Measurements from ENCODE around the gene GABBR2. TPM values are rescaled to one million over a fixed set of nuclear protein-coding genes. Genes with fewer than 3 reads are reported as not detected.

The GABBR2 gene
- total and polyA plus RNA-seq, 12 donors, result under 0.01 to 1.3 (median 0.45) TPM

DNA sequence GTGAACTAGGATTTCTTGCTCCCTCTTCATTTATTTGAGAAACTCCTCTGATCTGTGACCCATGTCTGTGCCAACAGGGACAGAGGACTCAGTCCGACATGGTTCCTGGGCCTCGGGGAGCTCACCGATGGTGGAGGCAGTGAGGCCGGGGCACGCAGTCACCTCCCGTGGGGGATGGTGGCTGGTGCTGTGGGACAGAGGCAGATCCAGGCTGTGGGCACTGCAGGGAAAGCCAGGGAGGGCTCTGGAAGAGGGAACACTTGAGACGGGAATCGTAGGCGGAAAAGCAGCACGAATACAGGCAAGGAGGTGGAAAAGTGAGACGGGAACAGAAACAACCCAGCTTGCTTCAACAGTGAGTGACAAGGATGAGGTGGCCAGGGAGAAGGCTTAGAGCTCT lies 127.8 kb downstream of the GABBR2 start:
- peaks cover 0 to 4% (median 0%) of the 10 kb centered on the region in 9 donors for H3K4me1 ChIP-seq
- no peak for DNase-seq
- H3K36me3 ChIP-seq, result no peaks in the 10 kb centered on the region
- no peak overlapping the region for H3K4me3 ChIP-seq
- peaks cover 0 to 5% (median 0%) of the 10 kb centered on the region in 11 donors for H3K9me3 ChIP-seq
- TF ChIP-seq, protein P1, sequence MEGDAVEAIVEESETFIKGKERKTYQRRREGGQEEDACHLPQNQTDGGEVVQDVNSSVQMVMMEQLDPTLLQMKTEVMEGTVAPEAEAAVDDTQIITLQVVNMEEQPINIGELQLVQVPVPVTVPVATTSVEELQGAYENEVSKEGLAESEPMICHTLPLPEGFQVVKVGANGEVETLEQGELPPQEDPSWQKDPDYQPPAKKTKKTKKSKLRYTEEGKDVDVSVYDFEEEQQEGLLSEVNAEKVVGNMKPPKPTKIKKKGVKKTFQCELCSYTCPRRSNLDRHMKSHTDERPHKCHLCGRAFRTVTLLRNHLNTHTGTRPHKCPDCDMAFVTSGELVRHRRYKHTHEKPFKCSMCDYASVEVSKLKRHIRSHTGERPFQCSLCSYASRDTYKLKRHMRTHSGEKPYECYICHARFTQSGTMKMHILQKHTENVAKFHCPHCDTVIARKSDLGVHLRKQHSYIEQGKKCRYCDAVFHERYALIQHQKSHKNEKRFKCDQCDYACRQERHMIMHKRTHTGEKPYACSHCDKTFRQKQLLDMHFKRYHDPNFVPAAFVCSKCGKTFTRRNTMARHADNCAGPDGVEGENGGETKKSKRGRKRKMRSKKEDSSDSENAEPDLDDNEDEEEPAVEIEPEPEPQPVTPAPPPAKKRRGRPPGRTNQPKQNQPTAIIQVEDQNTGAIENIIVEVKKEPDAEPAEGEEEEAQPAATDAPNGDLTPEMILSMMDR (IDR thresholded peaks at IDR 0.05), result no peak
- WGBS, 2 donors, result 68 to 75% methylated on average over 11 of the region's 11 CpGs
- H3K27me3 ChIP-seq, result peaks cover 0 to 51% (median 28%) of the 10 kb centered on the region in 7 donors
- no peak for ATAC-seq
- no peak overlapping the region for H3K27ac ChIP-seq
- intact Hi-C loops (cut with DNase I), result no loop called here

DNA sequence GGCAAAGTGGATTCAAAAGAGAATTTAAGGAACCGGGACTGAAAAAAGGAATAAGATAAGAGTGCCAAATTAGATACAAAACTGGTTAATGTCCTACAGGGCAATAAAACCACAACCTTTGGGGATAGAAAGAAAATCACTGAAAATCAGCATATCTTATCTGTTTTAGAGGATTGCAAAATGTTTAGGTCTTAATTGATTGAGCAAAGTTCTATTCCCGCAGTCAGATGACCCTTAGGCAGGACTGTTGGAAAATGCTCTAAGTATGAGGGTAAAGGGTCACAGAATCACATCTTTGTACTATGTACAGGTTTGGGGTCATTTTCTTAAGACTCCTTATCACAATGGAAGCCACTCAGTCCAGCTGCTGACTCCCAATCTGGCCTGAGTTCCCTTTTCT lies 129.0 kb downstream of the GABBR2 start:
- Histone ChIP-seq H3K4me1 (peaks cover 0 to 14% (median 0%) of the 10 kb centered on the region in 9 donors), H3K27ac (no peak overlapping the region), H3K9me3 (peaks cover 0 to 5% (median 0%) of the 10 kb centered on the region in 11 donors), H3K36me3 (no peaks in the 10 kb centered on the region), H3K27me3 (peaks cover 0 to 51% (median 25%) of the 10 kb centered on the region in 7 donors), H3K4me3 (no peak overlapping the region)
- no peak for DNase-seq
- ATAC-seq, result no peak
- 85 to 89% methylated on average over 2 of the region's 2 CpGs for WGBS, 2 donors
- intact Hi-C loops (cut with DNase I), result no loop called here
- TF ChIP-seq, protein P1 (IDR thresholded peaks at IDR 0.05), result no peak

DNA sequence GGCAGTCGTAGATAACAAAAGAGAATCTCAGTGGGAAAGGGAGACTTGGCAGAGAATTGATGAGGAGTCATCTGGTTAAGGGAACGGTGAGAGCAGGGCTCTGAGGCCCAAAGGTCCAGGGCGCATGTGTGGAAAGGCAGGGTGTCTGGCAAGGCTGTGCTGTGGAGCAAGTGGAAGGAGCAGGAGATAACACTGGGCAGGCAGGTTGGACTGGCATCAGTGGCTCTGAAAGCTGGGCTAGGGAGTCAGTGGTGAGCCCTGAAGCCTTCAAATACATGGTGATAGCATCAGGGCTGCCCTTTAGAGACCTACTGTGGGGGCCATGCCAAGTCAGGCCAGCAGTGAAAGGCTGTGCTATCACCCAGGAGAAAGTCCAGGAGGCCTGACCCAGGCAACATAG lies 131.3 kb downstream of the GABBR2 start:
- TF ChIP-seq, protein P1 (IDR thresholded peaks at IDR 0.05), result no peak
- no peak overlapping the region for H3K27ac ChIP-seq
- peaks cover 0 to 39% (median 21%) of the 10 kb centered on the region in 7 donors for H3K27me3 ChIP-seq
- WGBS, 2 donors, result 60 to 87% methylated on average over 3 of the region's 3 CpGs
- H3K4me1 ChIP-seq, result peaks cover 0 to 14% (median 0%) of the 10 kb centered on the region in 9 donors
- peaks cover 0 to 5% (median 0%) of the 10 kb centered on the region in 11 donors for H3K9me3 ChIP-seq
- DNase-seq, result no peak
- no peak overlapping the region for H3K4me3 ChIP-seq
- H3K36me3 ChIP-seq, result no peaks in the 10 kb centered on the region
- no peak for ATAC-seq
- intact Hi-C loops (cut with DNase I), result no loop called here

DNA sequence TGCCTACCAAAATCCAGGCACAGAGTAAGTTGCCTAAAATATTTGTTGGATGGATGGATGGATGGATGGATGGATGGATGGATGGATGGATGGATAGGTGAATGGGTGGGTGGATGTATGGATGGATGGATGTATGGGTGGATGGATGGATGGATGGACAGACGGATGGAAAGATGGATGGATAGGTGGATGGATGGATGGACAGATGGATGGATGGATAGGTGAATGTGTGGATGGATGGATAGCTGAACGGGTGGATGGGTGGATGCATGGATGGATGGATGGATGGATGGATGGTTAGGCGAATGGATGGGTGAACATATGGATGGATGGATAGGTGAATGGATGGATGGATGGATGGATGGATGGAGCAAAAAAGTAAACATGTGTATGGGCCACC lies 131.9 kb downstream of the GABBR2 start:
- H3K4me1 ChIP-seq, result peaks cover 0 to 14% (median 0%) of the 10 kb centered on the region in 9 donors
- no peak for ATAC-seq

More for the DNA sequence above, 131.9 kb downstream of the GABBR2 start:
- DNase-seq, result no peak
- no peak overlapping the region for H3K4me3 ChIP-seq
- H3K27me3 ChIP-seq, result peaks cover 0 to 38% (median 16%) of the 10 kb centered on the region in 7 donors
- intact Hi-C loops (cut with DNase I), result no loop called here
- TF ChIP-seq, protein P1 (IDR thresholded peaks at IDR 0.05), result no peak
- H3K27ac ChIP-seq, result no peak overlapping the region
- H3K9me3 ChIP-seq, result no peaks in the 10 kb centered on the region
- 86 to 89% methylated on average over 3 of the region's 3 CpGs for WGBS, 2 donors
- no peaks in the 10 kb centered on the region for H3K36me3 ChIP-seq
